GM18499 (cell line): Measurements from ENCODE around the gene EFCAB7.

Experiments
- ATAC-seq: cut with Tn5 transposase; IDR thresholded peaks from one replicate; pipeline ENCODE4 v1.9.1; 2021; ENCODE audit warnings: moderate number of reproducible peaks; ENCODE audit not compliant: insufficient read depth, unreplicated experiment

The EFCAB7 gene

DNA sequence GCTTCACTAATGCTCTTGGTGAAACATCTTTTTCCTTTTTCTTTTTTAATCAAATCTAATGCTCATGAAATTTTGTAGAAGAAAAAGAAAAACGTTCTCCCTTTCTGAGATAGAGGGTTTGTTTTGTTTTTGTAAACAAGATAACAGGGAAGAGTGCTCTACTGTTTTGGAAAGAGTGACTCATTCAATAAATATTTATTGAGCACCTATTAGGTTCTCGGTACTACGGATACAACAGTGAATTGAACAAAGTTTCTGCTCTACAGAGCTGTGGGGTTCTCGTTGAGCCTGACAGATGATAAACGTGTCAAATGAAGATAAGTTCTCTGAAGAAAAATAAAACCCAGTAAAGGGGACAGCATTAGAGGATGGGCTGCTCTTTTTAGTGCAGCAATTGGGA, 76.9 kb downstream of the EFCAB7 start:
- no peak for ATAC-seq

DNA sequence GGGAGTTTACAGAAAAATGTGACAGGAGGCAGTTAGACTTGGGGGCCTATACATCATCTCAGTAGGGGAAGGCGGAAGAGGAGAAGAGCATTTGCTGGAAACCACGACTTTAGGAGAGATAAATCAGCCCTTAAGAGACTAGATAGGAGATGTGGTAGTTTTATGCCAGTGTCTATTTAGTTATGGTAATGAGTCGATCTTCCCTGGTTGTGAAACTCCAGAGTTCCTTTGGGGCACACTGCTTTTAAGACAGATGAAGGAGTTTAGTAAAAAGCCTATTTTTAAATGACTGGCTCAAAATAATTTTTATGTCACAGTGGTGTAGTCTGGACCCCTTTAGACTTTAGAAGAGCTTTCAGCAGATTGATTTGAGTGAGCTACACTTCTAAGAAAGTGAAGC, 77.7 kb downstream of the EFCAB7 start:
- no peak for ATAC-seq

GRCh38 chr1:63601463-63601862, 78.1 kb downstream of the EFCAB7 start:
- no peak for ATAC-seq

- ATAC-seq, result no peak
Observed at GRCh38 chr1:63601912-63602311, 78.6 kb downstream of the EFCAB7 start.

GRCh38 chr1:63602629-63603028, 79.3 kb downstream of the EFCAB7 start:
- no peak for ATAC-seq

DNA sequence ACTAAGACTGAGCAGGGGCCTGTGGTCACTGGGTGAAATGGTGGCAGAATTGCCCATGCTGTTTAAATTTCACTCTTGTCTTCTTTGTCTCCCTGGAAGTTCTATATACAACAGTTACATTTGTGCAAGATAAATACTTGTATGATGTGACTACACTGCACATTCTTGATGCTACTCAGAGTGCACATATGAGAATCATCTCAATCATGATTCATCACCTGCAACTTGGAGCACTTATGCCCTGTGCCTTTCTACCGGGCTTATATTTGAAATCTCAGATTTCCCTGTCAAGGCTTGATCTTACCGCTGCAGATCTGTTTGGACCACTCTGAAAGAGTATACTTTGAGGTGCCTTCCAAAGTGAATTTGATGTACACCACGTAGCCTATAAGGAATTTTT, 80.5 kb downstream of the EFCAB7 start:
- ATAC-seq, result no peak

DNA sequence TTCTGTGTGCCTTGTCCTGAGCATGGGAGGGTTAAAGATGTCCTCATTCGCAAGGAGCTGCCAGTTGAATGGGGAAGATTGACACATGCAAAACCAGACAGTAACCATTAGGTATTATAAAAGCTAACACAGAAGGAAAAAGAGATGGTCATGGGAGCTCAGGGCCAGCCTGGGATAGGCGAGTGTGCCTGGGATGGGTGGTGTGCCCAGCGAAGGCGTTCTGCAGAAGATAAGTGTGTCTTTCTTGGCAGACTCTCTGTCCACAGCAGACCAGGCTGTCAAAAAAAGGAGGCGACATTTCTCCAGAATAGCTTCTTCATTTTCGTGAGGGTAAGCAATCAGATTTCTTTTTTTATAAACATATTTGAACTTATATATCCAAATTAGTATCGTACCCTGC, 84.0 kb downstream of the EFCAB7 start:
- no peak for ATAC-seq

DNA sequence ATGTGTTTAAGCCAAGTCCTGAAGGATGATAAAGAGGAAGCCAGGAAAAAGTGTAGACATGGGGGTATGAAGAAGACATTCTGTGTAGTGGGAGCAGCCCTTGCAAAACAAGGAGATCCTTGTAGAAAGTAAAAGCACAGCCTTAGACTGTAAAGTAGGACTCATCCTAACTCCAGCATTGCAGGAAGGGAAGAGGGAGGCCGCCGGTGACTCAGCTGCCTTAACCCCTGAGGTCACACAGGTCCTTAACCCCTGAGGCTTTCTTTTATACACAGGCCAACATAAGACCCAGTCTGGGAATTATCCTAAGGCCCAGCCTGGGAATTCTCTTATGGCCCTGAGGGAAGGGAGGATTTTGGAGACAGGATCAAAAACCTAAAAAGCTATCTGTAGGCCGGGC, 87.9 kb downstream of the EFCAB7 start:
- no peak for ATAC-seq

- ATAC-seq, result no peak
Observed at GRCh38 chr1:63612564-63612963, 89.2 kb downstream of the EFCAB7 start.

GRCh38 chr1:63612971-63613370, 89.6 kb downstream of the EFCAB7 start:
- ATAC-seq, result no peak

GRCh38 chr1:63615768-63616420, 92.6 kb downstream of the EFCAB7 start:
- ATAC-seq, result no peak

GRCh38 chr1:63617450-63617849, 94.1 kb downstream of the EFCAB7 start:
- no peak for ATAC-seq

DNA sequence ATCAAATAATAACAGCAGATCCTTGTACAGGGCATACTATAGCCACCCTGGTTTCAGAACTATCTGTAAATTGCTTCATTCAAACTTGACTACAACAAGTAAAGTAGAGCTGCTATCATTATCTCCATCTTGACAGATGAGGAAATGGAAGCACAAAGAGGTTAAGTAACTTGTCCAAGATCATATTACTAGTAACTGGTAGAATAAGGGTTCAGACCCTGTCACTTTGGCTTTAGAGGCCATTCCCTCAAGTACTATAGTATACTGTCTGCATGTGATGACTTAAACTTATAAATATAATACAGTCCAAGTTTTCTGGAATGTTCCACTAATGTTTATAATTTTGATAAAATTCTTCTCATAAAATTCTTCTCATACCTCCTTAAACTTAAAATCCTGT, 94.7 kb downstream of the EFCAB7 start:
- no peak for ATAC-seq

- ATAC-seq, result no peak
Observed at GRCh38 chr1:63619558-63619957, 96.2 kb downstream of the EFCAB7 start.

GRCh38 chr1:63620671-63621070, 97.3 kb downstream of the EFCAB7 start:
- no peak for ATAC-seq

GRCh38 chr1:63621075-63621474, 97.8 kb downstream of the EFCAB7 start:
- ATAC-seq, result no peak

DNA sequence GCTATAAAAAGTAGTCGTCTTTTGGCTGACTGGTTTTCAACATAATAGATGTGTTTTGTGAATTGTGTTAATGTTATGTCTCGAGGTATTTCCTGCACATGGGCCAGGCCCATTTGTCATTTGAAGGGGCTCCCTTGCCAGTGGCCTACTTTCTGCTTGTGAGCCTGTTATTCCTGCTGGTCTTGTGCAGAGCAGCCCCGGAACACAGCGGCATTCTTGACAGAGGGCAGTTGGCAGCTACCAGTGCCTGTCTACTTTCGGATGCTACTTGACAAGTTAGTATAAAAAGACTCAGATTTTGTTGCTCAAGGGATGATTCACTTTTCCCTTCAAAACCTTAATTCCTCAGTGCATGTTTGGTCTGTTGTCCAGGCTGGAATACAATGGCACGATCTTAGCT, 98.4 kb downstream of the EFCAB7 start:
- ATAC-seq, result no peak
